ENCODE data around the gene HOXC13. TPM values are rescaled to one million over a fixed set of nuclear protein-coding genes. Genes with fewer than 3 reads are reported as not detected.

HOXC13 gene
- total RNA-seq, 2 donors from 2014 or later, result not detected

DNA sequence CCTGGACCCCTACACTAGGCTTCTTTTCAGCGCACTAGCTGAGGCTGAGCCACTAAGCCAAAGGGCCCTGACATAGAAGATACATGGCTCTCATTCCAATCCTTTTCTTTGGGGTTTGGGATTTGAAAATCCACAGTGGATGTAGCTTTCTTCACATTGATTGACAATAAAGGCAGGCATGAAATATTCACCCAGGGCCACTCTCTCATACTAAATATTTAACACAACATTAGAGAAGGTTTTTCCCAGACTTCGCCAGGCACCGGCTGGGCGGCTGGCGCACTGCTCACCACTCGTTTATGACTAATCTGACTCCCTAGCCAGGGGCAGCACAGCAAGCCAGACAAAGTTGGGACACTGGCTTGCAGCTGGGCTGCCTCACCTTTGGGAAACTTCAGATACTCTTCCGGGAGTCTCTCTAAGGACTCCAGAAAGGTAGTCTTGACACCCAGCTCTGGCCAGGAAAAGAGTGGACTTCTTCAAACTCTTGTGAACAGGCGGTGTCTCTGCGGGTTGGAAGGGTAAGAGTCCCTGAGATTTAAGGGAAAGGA, 33.6 kb downstream of the HOXC13 start:
- no peaks in the 10 kb centered on the region for H3K9me3 Mint-ChIP-seq
- peaks cover 85% of the 10 kb centered on the region for H3K27me3 Mint-ChIP-seq (ENCODE audit: low read depth)
- H3K4me3 Mint-ChIP-seq, result no peak overlapping the region
- peaks cover 3% of the 10 kb centered on the region in 2 donors for H3K36me3 Mint-ChIP-seq (ENCODE audit: insufficient read depth in 2 of 2)
- H3K4me1 Mint-ChIP-seq (ENCODE audit: low read depth), result peaks cover 17% of the 10 kb centered on the region
- DNase-seq (no peak), ATAC-seq (replicated peaks in 1 of 2) (no peak)
- no peak overlapping the region for H3K27ac Mint-ChIP-seq

DNA sequence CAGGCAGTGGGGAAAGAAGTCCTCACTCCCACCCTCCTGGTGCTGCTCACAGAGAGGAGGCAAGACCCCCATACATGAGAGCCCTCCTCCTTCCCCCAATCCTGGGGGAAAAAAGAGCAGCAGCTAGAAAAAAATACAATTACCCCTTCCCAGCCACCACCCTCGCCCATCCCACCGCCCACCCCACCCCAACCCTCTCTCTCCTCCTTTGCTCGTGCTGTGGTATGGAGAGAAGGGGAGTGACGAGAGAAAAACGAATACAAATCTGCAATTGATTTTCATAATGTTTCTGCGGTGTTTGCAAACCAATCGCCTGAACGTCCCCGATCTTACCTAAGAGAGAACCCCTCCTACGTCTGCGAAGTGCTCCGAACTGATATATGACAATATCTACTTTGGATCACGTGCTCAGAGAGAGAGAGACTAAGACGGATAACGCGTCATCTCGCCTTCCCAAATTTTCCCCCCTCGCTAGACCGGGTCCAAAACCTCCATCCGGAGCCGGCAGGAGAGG, 34.1 kb downstream of the HOXC13 start, which contains the start of gene HOXC11:
TSS of gene HOXC11 (plus strand) at position 405 of the 514 bp plus-strand sequence. CDS start 116 bp downstream, outside the sequence.
- Mint-ChIP-seq H3K27me3 (ENCODE audit: low read depth) (peaks cover 85% of the 10 kb centered on the region), H3K4me3 (peak within 1 kb of the TSS; percentile 72 to 76), H3K36me3 (ENCODE audit: insufficient read depth in 2 of 2) (peaks cover 3% of the 10 kb centered on the region in 2 donors), H3K4me1 (ENCODE audit: low read depth) (peaks cover 17% of the 10 kb centered on the region), H3K9me3 (no peaks in the 10 kb centered on the region), H3K27ac (peak within 1 kb of the TSS; percentile 75)
- DNase-seq (no peak), ATAC-seq (replicated peaks in 1 of 2) (no peak)

DNA sequence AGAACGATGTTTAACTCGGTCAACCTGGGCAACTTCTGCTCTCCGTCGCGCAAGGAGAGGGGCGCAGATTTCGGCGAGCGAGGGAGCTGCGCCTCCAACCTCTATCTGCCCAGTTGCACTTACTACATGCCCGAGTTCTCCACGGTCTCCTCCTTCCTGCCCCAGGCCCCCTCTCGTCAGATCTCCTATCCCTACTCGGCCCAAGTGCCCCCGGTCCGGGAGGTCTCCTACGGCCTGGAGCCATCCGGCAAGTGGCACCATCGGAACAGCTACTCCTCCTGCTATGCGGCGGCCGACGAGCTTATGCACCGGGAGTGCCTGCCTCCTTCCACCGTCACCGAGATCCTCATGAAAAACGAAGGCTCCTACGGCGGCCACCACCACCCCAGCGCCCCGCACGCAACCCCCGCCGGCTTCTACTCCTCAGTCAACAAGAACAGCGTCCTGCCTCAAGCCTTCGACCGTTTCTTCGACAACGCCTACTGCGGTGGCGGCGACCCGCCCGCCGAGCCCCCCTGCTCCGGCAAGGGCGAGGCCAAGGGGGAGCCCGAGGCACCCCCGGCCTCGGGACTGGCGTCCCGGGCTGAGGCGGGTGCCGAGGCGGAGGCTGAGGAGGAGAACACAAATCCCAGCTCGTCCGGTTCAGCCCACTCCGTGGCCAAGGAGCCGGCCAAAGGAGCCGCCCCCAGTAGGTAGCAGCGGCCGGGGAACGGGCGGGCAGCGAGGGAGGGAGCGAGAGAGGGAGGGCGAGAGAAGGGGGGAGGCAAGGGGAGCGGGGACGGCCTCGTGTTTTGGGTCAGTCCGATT, 34.8 kb downstream of the HOXC13 start:
- Mint-ChIP-seq H3K36me3 (ENCODE audit: insufficient read depth in 2 of 2) (peaks cover 3% of the 10 kb centered on the region in 2 donors), H3K27me3 (ENCODE audit: low read depth) (peaks cover 85% of the 10 kb centered on the region), H3K27ac (peak overlapping the region; percentile 75), H3K4me1 (ENCODE audit: low read depth) (peaks cover 17% of the 10 kb centered on the region), H3K9me3 (no peaks in the 10 kb centered on the region), H3K4me3 (peak overlapping the region; percentile 72 to 76)
- ATAC-seq (replicated peaks in 1 of 2), result no peak
- DNase-seq, result no peak

DNA sequence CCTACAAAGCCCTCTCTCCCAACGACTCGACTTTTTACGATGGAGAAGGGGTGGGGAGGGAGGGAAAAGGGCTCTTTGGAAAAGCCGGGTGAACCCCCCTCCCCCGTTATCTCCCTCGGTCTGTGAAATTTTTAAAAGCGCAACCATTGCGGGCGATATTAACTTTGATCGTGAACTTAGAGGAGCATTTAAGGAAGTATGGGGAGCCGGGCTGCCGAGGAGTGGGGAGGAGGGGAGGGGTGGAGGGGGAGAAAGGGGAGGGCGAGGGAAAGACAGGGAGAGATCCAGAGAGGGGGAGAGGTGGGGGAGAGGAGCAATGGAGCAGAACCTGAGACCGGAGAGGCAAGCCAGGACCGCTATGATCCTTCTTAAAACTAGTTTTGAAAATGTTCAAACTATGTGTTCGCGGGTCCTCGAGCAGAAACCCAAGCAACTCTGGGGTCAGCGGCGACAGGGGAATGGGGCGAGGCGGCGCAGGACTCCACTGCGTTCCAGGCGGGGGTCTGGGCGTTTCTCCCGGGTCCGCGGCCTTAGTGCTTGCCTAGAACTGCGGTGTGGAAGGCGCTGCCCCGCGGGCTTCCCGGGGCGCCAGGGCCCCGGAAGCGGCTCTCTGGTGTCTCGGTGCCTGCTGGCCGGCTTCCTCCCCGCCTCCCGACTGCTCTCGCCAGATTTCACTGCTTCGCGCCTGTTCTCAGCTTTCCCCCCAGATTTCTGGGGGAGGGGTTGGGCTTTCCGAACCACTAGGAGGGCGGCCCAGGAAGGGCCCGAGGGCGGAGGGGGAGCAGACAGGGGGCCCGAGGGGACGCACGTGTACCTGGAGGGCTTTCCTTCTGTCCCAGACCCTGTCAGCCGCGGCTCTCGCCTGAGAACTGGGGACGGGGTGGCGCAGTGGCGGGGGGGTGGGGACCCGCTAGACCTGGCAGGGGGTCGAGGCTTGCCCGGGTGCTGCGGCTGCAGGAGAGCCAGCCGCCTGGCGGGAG, 35.7 kb downstream of the HOXC13 start, which contains the start of gene HOTAIR:
TSS of gene HOTAIR (minus strand) at position 871 of the 980 bp plus-strand sequence.
- Mint-ChIP-seq H3K4me1 (ENCODE audit: low read depth) (peaks cover 17% of the 10 kb centered on the region), H3K4me3 (peak within 1 kb of the TSS; percentile 76 to 77), H3K27ac (peak within 1 kb of the TSS; percentile 38), H3K36me3 (ENCODE audit: insufficient read depth in 2 of 2) (peaks cover 3% of the 10 kb centered on the region in 2 donors), H3K27me3 (ENCODE audit: low read depth) (peaks cover 85% of the 10 kb centered on the region), H3K9me3 (no peaks in the 10 kb centered on the region)
- ATAC-seq (replicated peaks in 1 of 2) (peak; percentile 53 to 57), DNase-seq (peak; percentile 40 to 52)

DNA sequence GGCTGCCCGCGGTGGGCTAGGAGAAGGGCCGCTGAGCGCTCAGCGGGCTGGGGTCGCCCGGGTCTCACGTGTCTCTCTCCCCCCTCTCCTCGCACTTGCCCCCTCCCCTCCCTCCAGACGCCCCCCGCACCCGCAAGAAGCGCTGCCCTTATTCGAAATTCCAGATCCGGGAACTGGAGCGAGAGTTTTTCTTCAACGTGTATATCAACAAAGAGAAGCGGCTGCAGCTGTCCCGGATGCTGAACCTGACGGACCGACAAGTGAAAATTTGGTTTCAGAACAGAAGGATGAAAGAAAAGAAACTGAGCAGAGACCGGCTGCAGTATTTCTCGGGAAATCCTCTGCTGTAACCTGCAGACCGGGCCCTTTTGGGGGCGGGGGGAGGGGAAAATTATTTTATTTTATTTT, 36.4 kb downstream of the HOXC13 start:
- Mint-ChIP-seq H3K27ac (no peak overlapping the region), H3K4me1 (ENCODE audit: low read depth) (peaks cover 17% of the 10 kb centered on the region), H3K9me3 (no peaks in the 10 kb centered on the region), H3K36me3 (ENCODE audit: insufficient read depth in 2 of 2) (peaks cover 3% of the 10 kb centered on the region in 2 donors), H3K27me3 (ENCODE audit: low read depth) (peaks cover 85% of the 10 kb centered on the region), H3K4me3 (peak overlapping the region; percentile 63 to 77)
- DNase-seq (no peak), ATAC-seq (replicated peaks in 1 of 2) (no peak)

DNA sequence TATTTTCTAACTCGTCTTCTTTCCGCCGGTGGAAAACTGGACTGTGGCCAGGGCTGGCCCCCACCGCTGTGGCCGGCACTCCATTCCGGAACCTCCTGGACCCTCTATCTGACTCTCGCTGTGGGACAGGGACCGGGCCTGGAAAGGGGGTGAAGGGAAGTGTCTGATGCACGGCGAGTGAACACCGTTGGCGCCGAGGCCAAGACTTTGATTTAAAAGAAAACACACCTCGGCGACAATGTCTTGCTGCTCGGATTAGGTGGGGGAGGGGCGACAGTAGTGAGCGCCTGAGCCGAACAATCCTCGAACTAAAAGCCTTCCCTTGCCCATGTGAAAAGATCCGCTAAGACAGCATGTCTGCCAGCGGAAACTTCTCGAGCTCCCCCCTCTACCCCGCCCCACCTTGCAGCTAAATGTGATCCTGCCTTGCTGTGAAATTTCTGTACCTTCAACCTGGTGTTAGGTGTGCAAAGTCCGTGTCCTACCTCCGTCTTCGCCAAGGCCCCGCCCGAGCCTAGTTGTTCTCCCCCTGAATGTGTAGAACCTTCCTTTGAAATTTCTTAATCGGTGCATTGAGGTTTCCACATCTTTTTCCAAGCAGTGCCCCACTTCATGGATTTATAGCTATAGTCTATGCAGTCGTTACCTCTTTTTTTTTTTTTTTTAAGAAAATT, 37.0 kb downstream of the HOXC13 start:
- Mint-ChIP-seq H3K27me3 (ENCODE audit: low read depth) (peaks cover 85% of the 10 kb centered on the region), H3K4me1 (ENCODE audit: low read depth) (peaks cover 23% of the 10 kb centered on the region), H3K36me3 (ENCODE audit: insufficient read depth in 2 of 2) (peaks cover 3% of the 10 kb centered on the region in 2 donors), H3K9me3 (no peaks in the 10 kb centered on the region), H3K27ac (no peak overlapping the region), H3K4me3 (peak overlapping the region; percentile 63 to 77)
- DNase-seq (no peak), ATAC-seq (replicated peaks in 1 of 2) (no peak)

DNA sequence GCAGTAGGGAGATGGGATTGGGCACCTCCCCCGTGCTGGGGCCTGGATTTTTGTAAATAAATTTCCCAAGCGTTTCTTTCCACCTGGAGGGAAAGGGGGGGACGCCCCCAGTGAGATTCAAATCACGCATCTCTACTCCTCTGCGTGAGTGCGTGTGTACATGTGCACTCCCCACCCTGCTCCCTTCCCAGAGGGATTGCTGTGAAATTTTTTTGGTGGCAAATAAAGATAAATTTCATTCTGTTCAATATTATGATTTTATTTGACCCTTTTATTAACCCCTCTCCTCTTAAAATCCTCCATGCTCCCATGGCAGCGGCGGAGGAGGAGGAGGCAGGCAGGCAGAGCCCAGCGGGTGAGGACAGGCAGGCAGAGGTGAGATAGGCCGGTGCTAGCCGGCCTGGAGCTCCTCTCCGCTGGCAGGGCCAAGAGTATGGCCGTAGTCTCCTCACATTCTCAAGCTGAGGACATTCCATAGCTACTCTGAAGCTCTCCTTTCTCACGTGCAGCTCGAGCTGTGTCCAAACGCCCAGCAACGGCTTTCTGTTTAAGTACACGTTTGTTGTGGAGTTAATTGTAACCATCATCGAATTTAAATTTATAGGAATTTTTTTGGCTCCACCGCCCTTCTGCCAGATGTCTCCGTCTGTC, 37.7 kb downstream of the HOXC13 start:
- no peaks in the 10 kb centered on the region for H3K9me3 Mint-ChIP-seq
- ATAC-seq (replicated peaks in 1 of 2) (no peak), DNase-seq (no peak)
- no peak overlapping the region for H3K4me3 Mint-ChIP-seq
- H3K36me3 Mint-ChIP-seq (ENCODE audit: insufficient read depth in 2 of 2), result peaks cover 3% of the 10 kb centered on the region in 2 donors
- H3K4me1 Mint-ChIP-seq (ENCODE audit: low read depth), result peaks cover 28% of the 10 kb centered on the region
- H3K27me3 Mint-ChIP-seq (ENCODE audit: low read depth), result peaks cover 85% of the 10 kb centered on the region
- H3K27ac Mint-ChIP-seq, result no peak overlapping the region

DNA sequence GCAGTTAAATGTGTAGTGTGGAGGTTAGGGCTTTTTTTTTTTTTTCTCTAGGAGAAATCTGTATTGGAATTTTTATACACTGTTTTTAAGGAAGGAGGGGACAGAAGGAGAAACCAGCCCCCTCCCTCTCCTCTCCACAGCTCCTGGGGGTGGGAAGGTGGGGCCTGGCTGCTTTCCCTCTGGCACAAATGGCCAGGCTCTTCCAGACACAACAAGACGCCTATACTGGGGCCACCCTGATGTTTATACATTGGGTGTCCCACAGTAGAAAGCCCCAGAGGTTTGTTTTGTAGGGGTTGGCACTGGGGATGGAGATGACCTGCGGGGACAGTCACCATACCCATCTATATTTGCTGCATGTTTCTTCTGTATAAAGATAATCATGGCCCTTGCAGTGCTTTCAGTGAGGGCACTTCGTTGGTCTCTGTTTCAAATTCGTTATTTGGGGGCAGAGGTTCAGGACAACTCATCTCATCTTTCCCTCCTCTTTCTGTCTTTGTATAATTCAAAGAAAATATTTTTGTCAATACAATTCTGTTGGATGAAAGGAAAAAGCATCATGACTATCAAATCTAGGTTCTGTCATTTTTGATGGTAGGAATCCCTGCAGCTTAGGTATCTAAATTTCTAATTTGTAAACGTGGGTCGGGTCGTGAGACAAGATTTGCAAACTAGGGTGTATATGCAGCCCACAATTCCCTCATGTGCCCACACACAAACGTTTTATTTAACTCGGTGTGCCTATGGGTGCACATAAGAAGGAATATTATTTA, 38.4 kb downstream of the HOXC13 start:
- Mint-ChIP-seq H3K4me3 (no peak overlapping the region), H3K27ac (no peak overlapping the region), H3K36me3 (ENCODE audit: insufficient read depth in 2 of 2) (peaks cover 3% of the 10 kb centered on the region in 2 donors), H3K27me3 (ENCODE audit: low read depth) (peaks cover 85% of the 10 kb centered on the region), H3K4me1 (ENCODE audit: low read depth) (peaks cover 28% of the 10 kb centered on the region), H3K9me3 (no peaks in the 10 kb centered on the region)
- ATAC-seq (replicated peaks in 1 of 2) (no peak), DNase-seq (no peak)

DNA sequence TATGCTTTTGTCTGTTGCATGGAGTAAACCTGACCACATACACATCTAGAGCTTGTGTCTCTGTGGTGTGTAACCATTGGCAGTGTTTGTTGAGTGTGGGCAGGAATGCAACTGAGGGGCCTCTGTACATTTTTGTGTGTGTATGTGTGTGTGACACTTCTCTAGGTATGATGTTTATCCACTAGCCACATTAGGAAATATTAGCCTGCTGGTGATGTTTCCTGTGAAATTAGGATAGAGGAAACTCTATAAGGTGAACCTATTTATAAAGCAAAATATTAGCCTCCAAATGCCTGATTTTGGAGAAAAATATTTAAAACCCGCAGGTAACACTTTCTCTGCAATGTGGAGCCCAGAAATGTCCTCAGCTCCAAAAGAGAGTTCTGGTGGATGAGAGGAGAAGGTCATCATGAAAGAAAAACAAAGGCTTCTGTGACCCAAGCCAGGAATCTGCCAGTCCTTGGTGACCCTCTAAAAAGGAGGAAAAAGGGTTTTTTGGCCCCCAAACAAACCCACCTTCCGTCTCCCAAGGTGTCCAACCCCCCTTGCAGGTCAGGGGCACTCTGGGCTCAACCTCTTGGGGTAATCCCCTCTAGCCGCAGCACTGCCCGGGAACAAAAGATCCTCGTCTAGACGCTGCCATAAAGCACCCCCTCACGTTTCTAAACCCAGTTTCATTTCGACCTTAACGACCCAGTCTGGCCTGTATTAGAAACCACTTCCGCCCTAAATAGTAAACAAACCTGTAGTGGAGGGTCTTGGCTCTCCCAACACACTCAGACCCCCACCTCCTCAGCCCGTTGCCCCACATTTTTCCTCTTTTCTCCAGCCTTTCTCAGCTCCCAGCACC, 39.2 kb downstream of the HOXC13 start:
- Mint-ChIP-seq H3K27me3 (ENCODE audit: low read depth) (peaks cover 85% of the 10 kb centered on the region), H3K36me3 (ENCODE audit: insufficient read depth in 2 of 2) (peaks cover 3% of the 10 kb centered on the region in 2 donors), H3K4me1 (ENCODE audit: low read depth) (peaks cover 27% of the 10 kb centered on the region), H3K4me3 (no peak overlapping the region), H3K27ac (no peak overlapping the region), H3K9me3 (no peaks in the 10 kb centered on the region)
- ATAC-seq (replicated peaks in 1 of 2), result no peak
- DNase-seq, result no peak

DNA sequence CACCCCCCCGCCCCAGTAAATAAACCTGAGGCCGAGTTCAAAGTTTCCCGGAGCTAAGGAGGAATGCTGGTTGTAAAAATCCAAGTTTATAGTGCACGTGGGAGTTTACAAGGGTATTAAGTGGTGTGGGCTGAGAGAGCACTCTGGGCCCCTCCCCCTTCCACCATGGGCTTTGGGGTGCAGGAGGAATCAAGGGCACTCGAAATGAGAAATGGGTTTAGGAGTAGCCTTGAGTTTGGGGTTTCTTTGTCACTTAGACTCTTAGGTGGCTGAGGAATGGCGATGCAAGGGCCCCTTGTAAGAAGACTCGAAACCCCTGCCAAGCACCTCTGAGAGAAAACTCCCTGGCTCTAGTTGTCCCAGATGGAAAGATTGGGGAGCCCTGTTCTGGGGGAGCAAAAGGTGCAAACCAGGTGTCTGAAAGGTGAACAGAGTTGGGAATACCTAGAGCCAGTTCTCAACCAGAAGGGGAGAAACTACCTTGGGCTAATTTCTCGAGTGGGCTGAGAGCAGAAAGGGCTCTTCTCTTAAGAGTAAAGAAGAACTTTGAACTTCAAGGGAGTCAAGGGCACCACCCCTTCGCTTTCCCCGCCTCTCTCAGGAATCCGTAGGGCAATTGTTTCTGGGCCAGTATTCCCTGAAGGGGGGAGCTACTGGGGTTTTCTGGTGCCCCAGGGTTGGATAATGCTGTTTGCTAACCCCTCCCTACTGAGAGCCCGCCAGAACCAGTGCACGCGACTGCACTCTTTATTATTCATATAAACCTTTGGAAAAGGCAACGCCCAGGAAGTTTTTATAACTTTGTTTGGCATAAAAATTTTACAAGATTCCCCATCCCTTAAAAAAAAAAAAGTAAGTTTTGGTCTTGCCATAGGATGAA, 40.1 kb downstream of the HOXC13 start:
- Mint-ChIP-seq H3K4me1 (ENCODE audit: low read depth) (peaks cover 25% of the 10 kb centered on the region), H3K4me3 (no peak overlapping the region), H3K27ac (no peak overlapping the region), H3K9me3 (no peaks in the 10 kb centered on the region), H3K36me3 (ENCODE audit: insufficient read depth in 2 of 2) (no peaks in the 10 kb centered on the region), H3K27me3 (ENCODE audit: low read depth) (peaks cover 86% of the 10 kb centered on the region)
- ATAC-seq (replicated peaks in 1 of 2) (no peak), DNase-seq (no peak)

Data from activated T-cell treated with anti-CD3 and anti-CD28 coated beads, Interleukin-2, amount 50 U/mL, for 72 hours (primary cell).